Measurements from ENCODE around the gene IL21.
"Not testable (repeated sequence)": the region's sequence is repeated elsewhere in the genome, so short reads cannot be mapped to it uniquely, and the experiment has no call there.

IL21 gene

GRCh38 chr4:122658377-122658776 is 37.5 kb upstream of the IL21 start:
- no peak for DNase-seq (ENCODE audit: extremely low spot score)
- ChIA-PET CTCF (interaction anchor here (3.0 kb wide), 1 partner anchor 12 kb away, joined by 12 read pairs; no protein-coding TSS in a partner anchor), POLR2A (no interaction called here)
- TF ChIP-seq CTCF (IDR thresholded peaks at IDR 0.05; ENCODE audit: control extremely low read depth, extremely low read depth, low read depth, missing control alignments): no peak

DNA sequence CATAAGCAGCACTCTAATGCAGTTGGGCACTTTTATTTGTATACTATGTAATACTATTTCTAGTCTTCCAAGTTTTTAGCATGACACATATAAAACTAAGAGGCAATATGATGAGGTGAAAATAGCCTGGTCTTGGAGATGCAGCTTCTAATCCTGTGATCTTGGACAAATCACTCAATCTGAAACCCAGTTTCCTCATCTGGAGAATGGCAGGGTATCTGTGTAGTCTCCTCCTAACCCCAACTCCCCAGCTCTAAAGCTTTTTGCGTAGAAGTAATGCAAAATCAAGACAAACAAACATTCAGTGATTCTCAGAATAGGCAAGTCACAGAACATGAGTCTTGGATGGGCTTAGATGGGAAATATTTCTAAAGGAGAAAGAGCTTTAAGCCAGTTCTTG is 36.7 kb upstream of the IL21 start:
- CTCF ChIA-PET: interaction anchor here (1.0 to 3.0 kb wide), 3 partner anchors 12 to 54 kb away, joined by 3 to 12 read pairs (median 4); no protein-coding TSS in a partner anchor

GRCh38 chr4:122656583-122656982 is 35.7 kb upstream of the IL21 start:
- CTCF ChIA-PET: interaction anchor here (1.3 kb wide), 1 partner anchor 17 kb away, joined by 3 read pairs; no protein-coding TSS in a partner anchor
- DNase-seq (ENCODE audit: extremely low spot score); POLR2A ChIA-PET: not testable (repeated sequence)

More for the DNA sequence above, 36.7 kb upstream of the IL21 start:
- no peak for TF ChIP-seq CTCF (IDR thresholded peaks at IDR 0.05; ENCODE audit: control extremely low read depth, extremely low read depth, low read depth, missing control alignments)
- DNase-seq (ENCODE audit: extremely low spot score): no peak
- POLR2A ChIA-PET: no interaction called here

DNA sequence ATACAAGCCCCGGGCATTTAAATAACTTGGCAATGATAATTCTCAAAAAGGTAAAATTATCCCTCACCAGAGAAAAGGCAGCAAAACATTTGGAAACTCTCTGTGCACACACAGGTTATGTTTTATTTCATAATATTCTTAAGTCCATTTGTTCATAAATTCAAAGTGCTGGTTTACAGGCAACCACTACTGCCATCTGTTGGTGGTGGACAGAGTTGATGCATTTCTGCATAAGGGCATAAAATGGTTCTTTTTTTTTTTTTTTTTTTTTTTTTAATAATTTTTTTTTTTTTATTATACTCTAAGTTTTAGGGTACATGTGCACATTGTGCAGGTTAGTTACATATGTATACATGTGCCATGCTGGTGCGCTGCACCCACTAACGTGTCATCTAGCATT is 31.5 kb upstream of the IL21 start:
- CTCF ChIA-PET: interaction anchor here (1.0 kb wide), 1 partner anchor 751 kb away, joined by 3 read pairs; no protein-coding TSS in a partner anchor
- TF ChIP-seq CTCF (IDR thresholded peaks at IDR 0.05; ENCODE audit: control extremely low read depth, extremely low read depth, low read depth, missing control alignments): peak; percentile 60
- POLR2A ChIA-PET: no interaction called here
- DNase-seq (ENCODE audit: extremely low spot score): peak; percentile 35

GRCh38 chr4:122650148-122650547 is 29.3 kb upstream of the IL21 start:
- ChIA-PET CTCF (interaction anchor here (1.8 kb wide), 2 partner anchors 10 kb away, joined by 4 to 5 read pairs; no protein-coding TSS in a partner anchor), POLR2A (no interaction called here)
- DNase-seq (ENCODE audit: extremely low spot score): no peak
- TF ChIP-seq CTCF (IDR thresholded peaks at IDR 0.05; ENCODE audit: control extremely low read depth, extremely low read depth, low read depth, missing control alignments): no peak

DNA sequence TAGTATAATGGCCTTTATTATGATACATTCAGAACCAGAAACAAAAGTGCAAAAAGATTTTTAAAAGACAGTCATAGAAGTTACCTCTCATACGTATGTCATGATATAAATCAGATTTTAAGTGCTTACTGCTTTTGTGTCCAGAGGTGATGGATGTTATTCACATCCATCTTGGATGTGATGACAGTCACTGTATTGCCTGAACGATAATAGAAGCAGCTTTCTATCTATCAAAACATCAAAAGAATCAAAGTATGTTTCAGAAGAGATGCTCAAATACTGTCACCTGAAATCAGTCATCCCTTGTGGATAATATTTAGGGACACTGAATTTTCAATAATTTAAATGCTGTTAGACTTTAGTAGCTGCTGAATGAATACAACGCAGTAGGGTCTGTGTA is 26.8 kb upstream of the IL21 start:
- no peak for DNase-seq (ENCODE audit: extremely low spot score)
- ChIA-PET POLR2A (no interaction called here), CTCF (interaction anchor here (1.2 to 1.6 kb wide), 2 partner anchors 11 to 45 kb away, joined by 3 to 4 read pairs; no protein-coding TSS in a partner anchor)
- no peak for TF ChIP-seq CTCF (IDR thresholded peaks at IDR 0.05; ENCODE audit: control extremely low read depth, extremely low read depth, low read depth, missing control alignments)

DNA sequence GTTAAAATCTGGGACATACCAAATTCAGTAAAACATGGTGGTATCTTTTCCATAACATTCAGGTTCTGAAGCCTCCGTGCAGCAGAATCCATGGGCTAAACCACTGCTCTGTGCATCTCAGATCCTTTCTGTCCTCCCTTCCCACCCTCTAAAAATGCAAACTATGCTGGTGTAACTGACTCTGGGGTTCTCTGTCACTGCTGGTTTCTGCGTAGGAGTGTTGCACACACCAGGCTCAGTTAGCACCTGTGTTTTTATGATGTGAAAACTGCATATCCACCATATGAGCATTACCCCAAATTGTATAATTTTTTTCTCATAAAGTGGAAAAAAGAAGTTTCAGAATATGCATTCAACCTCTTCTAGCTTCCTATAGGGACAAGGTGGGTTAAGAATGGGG is 22.4 kb upstream of the IL21 start:
- no peak for DNase-seq (ENCODE audit: extremely low spot score)
- ChIA-PET CTCF (no interaction called here), POLR2A (no interaction called here)
- TF ChIP-seq CTCF (IDR thresholded peaks at IDR 0.05; ENCODE audit: control extremely low read depth, extremely low read depth, low read depth, missing control alignments): no peak

Measured in GM10248 (cell line).